Calu3 (cell line): Measurements from ENCODE around the gene RMI2. TPM values are rescaled to one million over a fixed set of nuclear protein-coding genes. Genes with fewer than 3 reads are reported as not detected.

Experiments
- BruUV-seq: library from RNA; stranded (reverse); fragments of 400-500 nt; replicated peaks from 2 replicates; lab custom pipeline; 2021; lab: Mats Ljungman, UMichigan
- CTCF ChIA-PET: fragments of 300-600 bp; sonication (Branson Sonifier 250); formaldehyde crosslinking; loops from one replicate; lab custom pipeline; 2022; ENCODE audit warnings: antibody characterized with exemption; lab: Charles Lee
- DNase-seq: peaks from one replicate; pipeline ENCODE4 v3.0.0; 2022
- H3K27ac Mint-ChIP-seq: one replicate; pipeline ENCODE4 v1.8.0; 2022; ENCODE audit warnings: mixed read lengths; ENCODE audit not compliant: unreplicated experiment
- H3K27me3 Mint-ChIP-seq: one replicate; pipeline ENCODE4 v1.8.0; 2022; ENCODE audit warnings: mixed read lengths; ENCODE audit not compliant: unreplicated experiment
- H3K36me3 Mint-ChIP-seq: one replicate; pipeline ENCODE4 v1.8.0; 2022; ENCODE audit warnings: mild to moderate bottlenecking, moderate library complexity, mixed read lengths; ENCODE audit not compliant: insufficient read depth, unreplicated experiment
- H3K4me1 Mint-ChIP-seq: one replicate; pipeline ENCODE4 v1.8.0; 2022; ENCODE audit warnings: mild to moderate bottlenecking, low read depth, mixed read lengths; ENCODE audit not compliant: unreplicated experiment
- H3K4me3 Mint-ChIP-seq: one replicate; pipeline ENCODE4 v1.8.0; 2022; ENCODE audit warnings: mild to moderate bottlenecking, low read depth, moderate library complexity, mixed read lengths; ENCODE audit not compliant: unreplicated experiment
- H3K9me3 Mint-ChIP-seq: one replicate; pipeline ENCODE4 v1.8.0; 2022; ENCODE audit warnings: low read depth, mixed read lengths; ENCODE audit not compliant: unreplicated experiment
- CTCF ChIP-seq: fragments of 200-600 bp; IDR thresholded peaks from one replicate; pipeline ENCODE4 v1.8.0; 2022; ENCODE audit warnings: antibody characterized with exemption; ENCODE audit not compliant: unreplicated experiment
- intact Hi-C: fragments of 100-400 bp; cut with micrococcal nuclease; formaldehyde crosslinking; loops from one replicate; pipeline ENCODE4 v1.10.0; 2022; ENCODE audit not compliant: unreplicated experiment
- total RNA-seq: library from RNA; stranded (reverse); gene quantifications from 2 replicates; pipeline ENCODE4 v1.2.3, GENCODE V29; 2022

Gene RMI2
- total RNA-seq, 1 experiment from 2014 or later = 55.4 TPM

DNA sequence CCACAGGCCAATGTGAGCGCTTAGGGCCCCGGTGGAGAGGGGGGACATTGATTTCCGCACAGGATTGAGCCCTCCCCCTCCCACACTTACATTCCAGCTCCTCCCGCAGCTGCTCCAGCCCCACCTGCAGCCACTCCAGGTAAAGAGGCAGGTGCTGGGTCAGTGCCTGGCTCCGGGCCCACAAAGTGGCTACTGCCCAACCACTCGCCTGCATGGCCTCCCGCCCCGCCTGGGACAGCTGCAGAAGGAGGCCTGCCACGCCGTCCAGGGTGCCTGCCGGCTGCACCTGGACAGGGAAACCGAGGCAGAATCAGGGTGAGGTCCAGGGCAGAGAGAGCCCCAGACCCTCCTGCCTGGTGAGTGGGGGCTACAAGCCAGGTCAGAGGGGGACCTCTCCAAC lies 46.3 kb downstream of the RMI2 start:
- no peaks in the 10 kb centered on the region for H3K36me3 Mint-ChIP-seq
- no peak for TF ChIP-seq CTCF
- no peaks in the 10 kb centered on the region for H3K9me3 Mint-ChIP-seq
- H3K27ac Mint-ChIP-seq = no peak overlapping the region
- no TSS peak for BruUV-seq
- H3K27me3 Mint-ChIP-seq = peaks cover 10% of the 10 kb centered on the region
- CTCF ChIA-PET = no interaction called here
- peaks cover 9% of the 10 kb centered on the region for H3K4me1 Mint-ChIP-seq
- no peak overlapping the region for H3K4me3 Mint-ChIP-seq
- peak; percentile 48 for DNase-seq
- intact Hi-C loops = no loop called here

- intact Hi-C loops = no loop called here
- DNase-seq = no peak
- CTCF ChIA-PET = no interaction called here
- peaks cover 9% of the 10 kb centered on the region for H3K4me1 Mint-ChIP-seq
- no peaks in the 10 kb centered on the region for H3K36me3 Mint-ChIP-seq
- BruUV-seq = no TSS peak
- H3K9me3 Mint-ChIP-seq = no peaks in the 10 kb centered on the region
- H3K4me3 Mint-ChIP-seq = no peak overlapping the region
- TF ChIP-seq CTCF = no peak
- peaks cover 9% of the 10 kb centered on the region for H3K27me3 Mint-ChIP-seq
- H3K27ac Mint-ChIP-seq = no peak overlapping the region
These were observed 46.9 kb downstream of the RMI2 start for GRCh38 chr16:11392041-11392581.

- intact Hi-C loops = no loop called here
- Mint-ChIP-seq H3K27ac (no peak overlapping the region), H3K36me3 (no peaks in the 10 kb centered on the region)
These were observed 48.1 kb downstream of the RMI2 start for GRCh38 chr16:11393366-11393765.

GRCh38 chr16:11393861-11394592 lies 48.8 kb downstream of the RMI2 start:
- Mint-ChIP-seq H3K27ac (no peak overlapping the region), H3K4me3 (no peak overlapping the region), H3K27me3 (peaks cover 17% of the 10 kb centered on the region), H3K4me1 (peaks cover 9% of the 10 kb centered on the region), H3K36me3 (no peaks in the 10 kb centered on the region), H3K9me3 (no peaks in the 10 kb centered on the region)
- BruUV-seq = no TSS peak
- TF ChIP-seq CTCF = no peak
- CTCF ChIA-PET = no interaction called here
- DNase-seq = no peak
- intact Hi-C loops = no loop called here

More at GRCh38 chr16:11393366-11393765, 48.1 kb downstream of the RMI2 start:
- peaks cover 9% of the 10 kb centered on the region for H3K4me1 Mint-ChIP-seq
- TF ChIP-seq CTCF = no peak
- CTCF ChIA-PET = no interaction called here
- H3K27me3 Mint-ChIP-seq = peaks cover 13% of the 10 kb centered on the region
- H3K9me3 Mint-ChIP-seq = no peaks in the 10 kb centered on the region
- no TSS peak for BruUV-seq
- H3K4me3 Mint-ChIP-seq = no peak overlapping the region
- no peak for DNase-seq
